ENCODE results near the gene CES2.
"Not testable (repeated sequence)": the region's sequence is repeated elsewhere in the genome, so short reads cannot be mapped to it uniquely, and the experiment has no call there.

CES2 gene

GRCh38 chr16:66935314-66936011 is at the start of gene CES2:
CES2 (plus strand) TSS chr16:66935516; CDS start chr16:66935636, 120 bp downstream.
- no peak for DNase-seq

- no peak for DNase-seq
Observed at GRCh38 chr16:66886321-66886720, 49.0 kb upstream of the CES2 start.

GRCh38 chr16:66886914-66887313 is 48.4 kb upstream of the CES2 start:
- DNase-seq = no peak

GRCh38 chr16:66888647-66889615 is 46.4 kb upstream of the CES2 start:
- no peak for DNase-seq

GRCh38 chr16:66889622-66890021 is 45.7 kb upstream of the CES2 start:
- no peak for DNase-seq

- DNase-seq = no peak
Observed at GRCh38 chr16:66890799-66891198, 44.5 kb upstream of the CES2 start.

- no peak for DNase-seq
Observed at GRCh38 chr16:66891360-66891759, 44.0 kb upstream of the CES2 start.

- no peak for DNase-seq
Observed at GRCh38 chr16:66891797-66892196, 43.5 kb upstream of the CES2 start.

- DNase-seq = no peak
Observed at GRCh38 chr16:66894055-66894454, 41.3 kb upstream of the CES2 start.

- DNase-seq = peak; percentile 38
Observed at GRCh38 chr16:66894948-66895688, 40.2 kb upstream of the CES2 start.

- no peak for DNase-seq
Observed at GRCh38 chr16:66895689-66895979, 39.7 kb upstream of the CES2 start.

- no peak for DNase-seq
Observed at GRCh38 chr16:66895999-66896398, 39.3 kb upstream of the CES2 start.

- not testable (repeated sequence) for DNase-seq
Observed at GRCh38 chr16:66896682-66897081, 38.6 kb upstream of the CES2 start.

- no peak for DNase-seq
Observed at GRCh38 chr16:66898207-66898606, 37.1 kb upstream of the CES2 start.

GRCh38 chr16:66898933-66899309 is 36.4 kb upstream of the CES2 start:
- DNase-seq = no peak

GRCh38 chr16:66899310-66899944 is 35.9 kb upstream of the CES2 start:
- DNase-seq = no peak

GRCh38 chr16:66899945-66900710 is 35.2 kb upstream of the CES2 start:
- peak; percentile 16 for DNase-seq

- no peak for DNase-seq
Observed at GRCh38 chr16:66900721-66901441, 34.4 kb upstream of the CES2 start.

- DNase-seq = no peak
Observed at GRCh38 chr16:66901626-66902025, 33.7 kb upstream of the CES2 start.

GRCh38 chr16:66902648-66903543 is 32.4 kb upstream of the CES2 start:
- no peak for DNase-seq

All from NCI-H1105 treated with DMSO at 0.1 percent for 48 hours (cell line).